HG03575 (cell line): ENCODE data around the gene GPR63.

ENCODE experiments used
- ATAC-seq: cut with Tn5 transposase; IDR thresholded peaks from one replicate; pipeline ENCODE4 v1.9.1; 2021; ENCODE audit not compliant: unreplicated experiment, insufficient number of reproducible peaks, low FRiP score; ENCODE audit errors: extremely low read depth

The GPR63 gene

GRCh38 chr6:96832780-96833179 is 4.5 kb downstream of the GPR63 start:
- ATAC-seq, result no peak

- ATAC-seq, result no peak
These were observed 10.4 kb downstream of the GPR63 start for GRCh38 chr6:96826865-96827264.

- ATAC-seq, result no peak
These were observed 13.5 kb downstream of the GPR63 start for GRCh38 chr6:96823743-96824142.

GRCh38 chr6:96821034-96821433 is 16.2 kb downstream of the GPR63 start:
- no peak for ATAC-seq

GRCh38 chr6:96816301-96816817 is 20.9 kb downstream of the GPR63 start:
- no peak for ATAC-seq

- ATAC-seq, result no peak
These were observed 22.7 kb downstream of the GPR63 start for GRCh38 chr6:96814625-96815024.

GRCh38 chr6:96812077-96812703 is 25.1 kb downstream of the GPR63 start:
- no peak for ATAC-seq

- ATAC-seq, result no peak
These were observed 25.6 kb downstream of the GPR63 start for GRCh38 chr6:96811670-96812069.

GRCh38 chr6:96811136-96811535 is 26.1 kb downstream of the GPR63 start:
- ATAC-seq, result no peak

- no peak for ATAC-seq
These were observed 28.2 kb downstream of the GPR63 start for GRCh38 chr6:96809119-96809518.

GRCh38 chr6:96803106-96803481 is 34.2 kb downstream of the GPR63 start:
- ATAC-seq, result no peak

- no peak for ATAC-seq
These were observed 41.8 kb downstream of the GPR63 start for GRCh38 chr6:96795481-96795880.

- no peak for ATAC-seq
These were observed 42.3 kb downstream of the GPR63 start for GRCh38 chr6:96794980-96795379.

- no peak for ATAC-seq
These were observed 44.6 kb downstream of the GPR63 start for GRCh38 chr6:96792561-96793190.

GRCh38 chr6:96789871-96790270 is 47.4 kb downstream of the GPR63 start:
- no peak for ATAC-seq

- no peak for ATAC-seq
These were observed 49.3 kb downstream of the GPR63 start for GRCh38 chr6:96787846-96788580.

GRCh38 chr6:96786336-96786735 is 50.9 kb downstream of the GPR63 start:
- ATAC-seq, result no peak

GRCh38 chr6:96784650-96785049 is 52.6 kb downstream of the GPR63 start:
- ATAC-seq, result no peak

- no peak for ATAC-seq
These were observed 54.0 kb downstream of the GPR63 start for GRCh38 chr6:96783307-96783706.

- ATAC-seq, result no peak
These were observed 55.7 kb downstream of the GPR63 start for GRCh38 chr6:96781557-96781956.
